Bronchial epithelial cell (primary cell): ENCODE results near the gene C3orf85. TPM values are rescaled to one million over a fixed set of nuclear protein-coding genes. Genes with fewer than 3 reads are reported as not detected.
A peak's percentile ranks its signal among the peaks of the same experiment; 100 is the strongest.
"Not testable (repeated sequence)": the region's sequence is repeated elsewhere in the genome, so short reads cannot be mapped to it uniquely, and the experiment has no call there.

Experiments
- DNase-seq: peaks from one replicate; pipeline ENCODE4 v3.0.0-alpha.2; 2010; ENCODE audit warnings: low read depth
- FAIRE-seq: peaks from 2 replicates; lab custom pipeline; 2011; peaks lifted over from hg19 to GRCh38; lab: Jason Lieb, UNC
- H3K27me3 ChIP-seq: 2 replicates; pipeline ENCODE4 v1.5.1; 2011; ENCODE audit warnings: low read length; ENCODE audit not compliant: control insufficient read depth, insufficient read depth
- H3K36me3 ChIP-seq: 2 replicates; pipeline ENCODE4 v1.5.1; 2011; ENCODE audit warnings: low read length; ENCODE audit not compliant: control insufficient read depth, insufficient read depth
- H3K4me3 ChIP-seq: 2 replicates; pipeline ENCODE4 v1.5.1; 2011; ENCODE audit warnings: mild to moderate bottlenecking, low read depth, low read length, control low read depth
- CTCF ChIP-seq: IDR thresholded peaks from 2 replicates; pipeline ENCODE4 v1.5.1; 2011; ENCODE audit warnings: mild to moderate bottlenecking, moderate library complexity, low read length, control low read depth, inconsistent platforms; ENCODE audit not compliant: insufficient read depth, severe bottlenecking
- total RNA-seq: library from RNA; depleted of rRNA; stranded (reverse); fragments of >200 nt; gene quantifications from 2 replicates; pipeline ENCODE4 v1.2.1, GENCODE V29; 2014

Gene C3orf85
- total RNA-seq, 1 donor from 2014 or later: not detected

DNA sequence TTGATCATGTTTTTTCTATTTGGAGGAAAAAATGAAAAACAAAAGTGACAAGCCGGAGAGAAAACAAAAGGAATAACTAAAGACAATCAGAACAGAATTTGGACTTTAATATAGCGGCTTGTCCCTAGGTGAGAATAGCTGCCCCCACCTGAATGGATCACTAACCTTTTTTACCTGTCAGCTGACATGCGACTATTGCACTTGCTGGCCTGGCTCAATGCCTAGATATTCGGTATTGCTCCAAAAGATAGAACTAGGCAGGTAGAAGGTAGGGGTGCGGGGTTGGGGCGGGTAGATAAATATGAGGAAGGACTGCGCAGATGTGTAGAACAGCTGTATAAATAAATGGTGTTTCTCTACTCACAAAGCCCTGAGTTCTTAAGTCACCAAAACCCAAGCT is 17.9 kb upstream of the C3orf85 start:
- DNase-seq: no peak

GRCh38 chr3:109122690-109123089 is 13.8 kb upstream of the C3orf85 start:
- DNase-seq (no peak), FAIRE-seq (no peak)
- H3K27me3 ChIP-seq: no peaks in the 10 kb centered on the region
- TF ChIP-seq CTCF: no peak
- H3K36me3 ChIP-seq: no peaks in the 10 kb centered on the region
- H3K4me3 ChIP-seq: no peak overlapping the region

More for the DNA sequence above, 17.9 kb upstream of the C3orf85 start:
- TF ChIP-seq CTCF: no peak
- FAIRE-seq: no peak
- H3K27me3 ChIP-seq: no peaks in the 10 kb centered on the region
- H3K4me3 ChIP-seq: no peak overlapping the region
- no peaks in the 10 kb centered on the region for H3K36me3 ChIP-seq

DNA sequence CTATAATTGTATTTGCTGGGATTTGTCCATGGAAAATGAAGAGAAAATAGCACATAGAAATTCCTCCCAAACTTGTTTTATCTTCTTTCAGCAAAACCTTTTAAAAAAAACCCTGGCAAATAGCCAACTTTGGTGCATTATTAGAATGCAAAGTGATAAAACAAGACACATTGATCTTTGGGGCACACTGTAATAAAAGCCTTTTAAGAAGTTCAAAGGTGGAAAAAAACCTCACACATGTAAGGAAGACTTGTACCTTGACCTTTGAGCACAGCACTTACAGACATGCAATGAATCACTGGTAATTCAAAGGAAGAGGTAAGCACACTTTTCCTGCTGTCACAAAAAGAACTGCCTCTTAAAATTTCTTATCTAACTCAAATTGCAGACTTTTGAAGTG is 10.6 kb upstream of the C3orf85 start:
- DNase-seq (no peak), FAIRE-seq (no peak)
- Histone ChIP-seq H3K27me3 (no peaks in the 10 kb centered on the region), H3K4me3 (no peak overlapping the region), H3K36me3 (no peaks in the 10 kb centered on the region)
- no peak for TF ChIP-seq CTCF

- no peak for TF ChIP-seq CTCF
- H3K4me3 ChIP-seq: no peak overlapping the region
- no peaks in the 10 kb centered on the region for H3K27me3 ChIP-seq
- no peak for FAIRE-seq
- H3K36me3 ChIP-seq: no peaks in the 10 kb centered on the region
- DNase-seq: no peak
Observed at GRCh38 chr3:109127553-109127952, 9.0 kb upstream of the C3orf85 start.

- DNase-seq (no peak), FAIRE-seq (no peak)
- no peaks in the 10 kb centered on the region for H3K27me3 ChIP-seq
- H3K4me3 ChIP-seq: no peak overlapping the region
- no peak for TF ChIP-seq CTCF
- H3K36me3 ChIP-seq: no peaks in the 10 kb centered on the region
Observed at GRCh38 chr3:109131276-109131675, 5.2 kb upstream of the C3orf85 start.

DNA sequence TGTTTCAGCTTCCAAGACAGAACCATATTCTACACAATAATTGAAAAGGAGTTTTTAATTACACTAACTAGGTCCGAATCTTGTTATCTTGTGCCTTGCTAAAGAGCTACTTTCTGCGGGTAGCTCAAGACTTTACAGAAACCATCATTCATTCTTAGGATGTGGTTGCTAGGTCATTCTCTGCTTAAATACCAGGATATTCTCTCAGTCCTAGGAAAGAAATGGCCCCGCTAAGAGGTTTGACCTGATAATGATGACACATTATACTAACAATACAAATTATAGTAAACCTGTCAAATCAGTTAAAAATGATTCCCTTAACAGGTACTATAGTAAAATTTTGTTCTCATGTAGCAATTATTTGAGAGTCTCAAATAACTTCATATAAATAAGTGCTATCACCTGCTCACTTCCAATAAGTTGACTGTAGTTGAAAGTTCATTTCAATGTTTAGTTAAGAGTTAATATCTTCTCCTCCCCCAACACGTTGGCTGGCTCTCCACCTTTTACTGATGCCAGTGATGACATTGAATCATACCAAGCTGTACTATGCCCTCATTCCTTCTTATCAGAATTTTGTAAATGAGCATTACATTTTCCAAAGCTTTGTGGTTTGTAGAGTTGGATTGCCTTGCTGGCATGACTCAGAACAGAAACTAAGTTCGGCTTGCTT is 3.6 kb upstream of the C3orf85 start:
- Histone ChIP-seq H3K4me3 (no peak overlapping the region), H3K27me3 (no peaks in the 10 kb centered on the region), H3K36me3 (no peaks in the 10 kb centered on the region)
- FAIRE-seq (no peak), DNase-seq (peak; percentile 8)
- TF ChIP-seq CTCF: no peak

DNA sequence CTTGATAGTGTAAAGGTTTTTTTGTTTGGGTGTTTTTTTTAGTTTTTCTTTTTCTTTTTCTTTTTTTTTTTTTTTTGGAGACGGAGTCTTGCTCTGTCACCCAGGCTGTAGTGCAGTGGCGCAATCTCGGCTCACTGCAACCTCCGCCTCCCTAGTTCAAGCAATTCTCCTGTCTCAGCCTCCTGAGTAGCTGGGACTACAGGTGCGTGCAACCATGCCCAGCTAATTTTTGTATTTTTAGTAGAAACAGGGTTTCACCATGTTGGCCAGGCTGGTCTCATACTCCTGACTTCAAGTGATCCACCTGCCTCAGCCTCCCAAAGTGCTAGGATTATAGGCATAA is 3.1 kb upstream of the C3orf85 start:
- not testable (repeated sequence) for H3K36me3 ChIP-seq, H3K4me3 ChIP-seq, DNase-seq, FAIRE-seq, H3K27me3 ChIP-seq
